ENCODE results near the gene TMEM123. TPM values are rescaled to one million over a fixed set of nuclear protein-coding genes. Genes with fewer than 3 reads are reported as not detected.

Gene TMEM123
- total RNA-seq, 1 donor from 2014 or later = 248 TPM

DNA sequence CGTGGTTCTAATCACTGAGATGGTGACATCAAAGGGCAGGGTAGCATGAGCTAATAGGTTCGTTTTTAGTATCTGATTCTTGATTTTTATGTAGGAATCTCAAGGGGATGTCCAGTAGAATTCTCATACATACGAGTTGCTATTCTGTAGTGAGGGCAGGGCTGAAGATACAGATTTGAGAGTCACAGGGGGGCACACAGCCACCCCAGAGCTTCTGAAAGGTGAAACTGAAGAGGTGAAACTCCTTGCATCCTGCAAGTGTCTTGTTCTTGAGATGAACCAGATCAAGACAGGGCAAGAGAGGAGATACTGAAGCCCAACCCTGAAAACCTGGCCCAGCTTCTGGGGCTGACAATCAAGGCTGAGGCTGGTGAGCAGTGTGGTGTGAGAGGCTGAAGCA lies 35.6 kb upstream of the TMEM123 start:
- Mint-ChIP-seq H3K4me1 (ENCODE audit: low read depth) (peaks cover 8% of the 10 kb centered on the region), H3K9me3 (ENCODE audit: low read depth) (no peaks in the 10 kb centered on the region), H3K36me3 (ENCODE audit: insufficient read depth) (no peaks in the 10 kb centered on the region), H3K27ac (no peak overlapping the region), H3K27me3 (no peaks in the 10 kb centered on the region), H3K4me3 (ENCODE audit: low read depth) (no peak overlapping the region)
- DNase-seq (ENCODE audit: low spot score, unreplicated experiment) = no peak
- TF ChIP-seq, protein P1, sequence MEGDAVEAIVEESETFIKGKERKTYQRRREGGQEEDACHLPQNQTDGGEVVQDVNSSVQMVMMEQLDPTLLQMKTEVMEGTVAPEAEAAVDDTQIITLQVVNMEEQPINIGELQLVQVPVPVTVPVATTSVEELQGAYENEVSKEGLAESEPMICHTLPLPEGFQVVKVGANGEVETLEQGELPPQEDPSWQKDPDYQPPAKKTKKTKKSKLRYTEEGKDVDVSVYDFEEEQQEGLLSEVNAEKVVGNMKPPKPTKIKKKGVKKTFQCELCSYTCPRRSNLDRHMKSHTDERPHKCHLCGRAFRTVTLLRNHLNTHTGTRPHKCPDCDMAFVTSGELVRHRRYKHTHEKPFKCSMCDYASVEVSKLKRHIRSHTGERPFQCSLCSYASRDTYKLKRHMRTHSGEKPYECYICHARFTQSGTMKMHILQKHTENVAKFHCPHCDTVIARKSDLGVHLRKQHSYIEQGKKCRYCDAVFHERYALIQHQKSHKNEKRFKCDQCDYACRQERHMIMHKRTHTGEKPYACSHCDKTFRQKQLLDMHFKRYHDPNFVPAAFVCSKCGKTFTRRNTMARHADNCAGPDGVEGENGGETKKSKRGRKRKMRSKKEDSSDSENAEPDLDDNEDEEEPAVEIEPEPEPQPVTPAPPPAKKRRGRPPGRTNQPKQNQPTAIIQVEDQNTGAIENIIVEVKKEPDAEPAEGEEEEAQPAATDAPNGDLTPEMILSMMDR (IDR thresholded peaks at IDR 0.05; ENCODE audit: unreplicated experiment) = no peak

DNA sequence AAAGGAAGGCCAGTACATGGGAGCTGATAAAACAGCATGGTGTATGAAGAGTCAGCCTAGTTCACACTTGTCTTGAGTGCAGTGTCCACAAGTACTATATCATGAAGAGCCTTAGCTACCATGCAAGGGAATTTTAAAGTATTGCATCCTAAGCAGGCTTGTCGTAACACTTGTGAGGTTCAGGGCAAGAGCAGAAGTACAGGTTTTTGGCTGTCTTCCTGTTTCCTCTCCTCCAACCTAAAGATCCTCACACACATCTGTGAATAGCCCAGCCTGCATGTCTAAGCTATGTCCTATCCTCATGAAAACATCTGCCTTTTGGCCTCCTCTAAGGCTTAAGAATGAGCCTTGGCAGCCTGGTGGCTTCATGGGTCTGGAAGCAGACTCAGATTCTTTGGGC lies 34.6 kb upstream of the TMEM123 start:
- H3K27me3 Mint-ChIP-seq = no peaks in the 10 kb centered on the region
- no peak overlapping the region for H3K27ac Mint-ChIP-seq
- no peaks in the 10 kb centered on the region for H3K36me3 Mint-ChIP-seq (ENCODE audit: insufficient read depth)
- no peak for DNase-seq (ENCODE audit: low spot score, unreplicated experiment)
- H3K9me3 Mint-ChIP-seq (ENCODE audit: low read depth) = no peaks in the 10 kb centered on the region
- TF ChIP-seq, protein P1 (IDR thresholded peaks at IDR 0.05; ENCODE audit: unreplicated experiment) = no peak
- H3K4me3 Mint-ChIP-seq (ENCODE audit: low read depth) = no peak overlapping the region
- peaks cover 8% of the 10 kb centered on the region for H3K4me1 Mint-ChIP-seq (ENCODE audit: low read depth)

DNA sequence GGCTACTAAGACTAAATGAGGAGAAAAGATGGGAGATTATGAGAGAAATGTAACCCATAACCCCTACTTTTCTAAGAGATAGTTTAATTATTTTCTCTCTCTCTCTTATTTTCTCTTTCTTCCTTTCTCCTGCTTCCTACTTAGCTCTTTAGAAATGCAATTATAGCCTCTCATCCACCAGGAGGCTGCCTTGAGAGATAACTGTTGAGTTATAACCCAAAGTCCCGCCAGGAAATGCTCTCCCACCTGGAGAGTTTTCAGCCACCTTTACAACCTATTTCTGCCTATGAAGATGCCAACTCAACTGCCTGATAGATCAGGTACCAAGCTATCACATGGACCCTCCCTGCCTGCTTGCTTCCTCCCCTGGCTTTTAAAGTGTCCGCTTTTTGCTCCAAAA lies 34.0 kb upstream of the TMEM123 start:
- H3K4me1 Mint-ChIP-seq (ENCODE audit: low read depth) = peaks cover 8% of the 10 kb centered on the region
- no peaks in the 10 kb centered on the region for H3K9me3 Mint-ChIP-seq (ENCODE audit: low read depth)
- H3K36me3 Mint-ChIP-seq (ENCODE audit: insufficient read depth) = no peaks in the 10 kb centered on the region
- H3K27ac Mint-ChIP-seq = no peak overlapping the region
- no peak for DNase-seq (ENCODE audit: low spot score, unreplicated experiment)
- H3K27me3 Mint-ChIP-seq = no peaks in the 10 kb centered on the region
- H3K4me3 Mint-ChIP-seq (ENCODE audit: low read depth) = no peak overlapping the region
- TF ChIP-seq, protein P1 (IDR thresholded peaks at IDR 0.05; ENCODE audit: unreplicated experiment) = no peak

DNA sequence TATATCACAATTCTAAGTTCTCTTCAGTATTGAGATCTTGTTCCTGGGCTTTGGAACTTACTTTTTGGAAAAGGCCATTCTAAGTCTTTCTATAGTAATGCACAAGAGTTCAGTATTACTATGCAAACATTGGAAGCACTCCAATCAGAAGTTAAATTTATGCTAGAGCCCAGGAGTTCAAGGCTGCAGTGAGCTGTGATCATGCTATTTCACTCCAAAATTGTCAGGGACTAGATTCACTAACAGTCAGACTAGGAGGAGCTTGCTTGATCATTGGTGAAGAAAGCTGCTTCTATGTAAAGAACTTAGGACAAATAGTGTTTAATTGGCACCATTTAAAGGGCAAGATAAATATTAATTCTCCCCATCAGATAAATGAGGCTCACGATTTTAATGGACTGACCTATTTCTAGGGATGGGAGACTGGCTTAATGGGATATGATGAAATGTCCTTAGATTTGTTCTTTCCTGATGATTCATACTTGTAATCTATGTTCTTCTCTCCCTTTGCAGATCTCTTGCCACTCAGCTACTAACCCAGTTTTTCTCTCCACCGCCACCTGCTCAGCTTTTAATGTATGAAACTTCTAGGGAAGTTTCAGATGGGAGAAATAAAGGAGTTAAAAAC lies 32.6 kb upstream of the TMEM123 start:
- no peaks in the 10 kb centered on the region for H3K27me3 Mint-ChIP-seq
- H3K36me3 Mint-ChIP-seq (ENCODE audit: insufficient read depth) = no peaks in the 10 kb centered on the region
- TF ChIP-seq, protein P1 (IDR thresholded peaks at IDR 0.05; ENCODE audit: unreplicated experiment) = no peak
- no peak overlapping the region for H3K27ac Mint-ChIP-seq
- H3K9me3 Mint-ChIP-seq (ENCODE audit: low read depth) = no peaks in the 10 kb centered on the region
- DNase-seq (ENCODE audit: low spot score, unreplicated experiment) = no peak
- H3K4me1 Mint-ChIP-seq (ENCODE audit: low read depth) = peaks cover 8% of the 10 kb centered on the region
- no peak overlapping the region for H3K4me3 Mint-ChIP-seq (ENCODE audit: low read depth)

DNA sequence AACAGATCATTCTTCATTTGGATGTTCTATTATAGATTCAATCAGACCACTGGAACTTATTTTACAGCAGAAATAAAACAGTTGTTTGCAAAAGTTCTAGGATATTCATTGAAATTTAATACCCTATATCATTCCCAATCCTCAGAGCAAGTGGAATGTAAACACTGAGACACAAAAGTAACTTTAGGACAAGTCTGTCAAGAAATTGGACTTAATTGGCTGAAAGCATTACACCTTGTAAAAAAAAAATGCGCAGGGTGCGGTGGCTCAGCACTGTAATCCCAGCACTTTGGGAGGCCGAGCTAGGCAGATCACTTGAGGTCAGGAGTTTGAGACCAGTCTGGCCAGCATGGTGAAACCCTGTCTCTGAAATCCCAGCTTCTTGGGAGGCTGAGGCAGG lies 29.9 kb upstream of the TMEM123 start:
- H3K9me3 Mint-ChIP-seq (ENCODE audit: low read depth) = no peaks in the 10 kb centered on the region
- H3K27ac Mint-ChIP-seq = no peak overlapping the region
- TF ChIP-seq, protein P1 (IDR thresholded peaks at IDR 0.05; ENCODE audit: unreplicated experiment) = no peak

More for the DNA sequence above, 29.9 kb upstream of the TMEM123 start:
- Mint-ChIP-seq H3K27me3 (no peaks in the 10 kb centered on the region), H3K4me3 (ENCODE audit: low read depth) (no peak overlapping the region), H3K4me1 (ENCODE audit: low read depth) (peaks cover 7% of the 10 kb centered on the region), H3K36me3 (ENCODE audit: insufficient read depth) (no peaks in the 10 kb centered on the region)
- no peak for DNase-seq (ENCODE audit: low spot score, unreplicated experiment)
